NOMO-1 treated with dmso at 0.1 percent for 144 hours (cell line): Measurements from ENCODE around the gene GPR162.
A peak's percentile ranks its signal among the peaks of the same experiment; 100 is the strongest.

Experiments
- DNase-seq: peaks from one replicate; lab custom pipeline; 2025; ENCODE audit not compliant: unreplicated experiment; lab: John Stamatoyannopoulos, UW

Gene GPR162

GRCh38 chr12:6821591-6822425 lies at the start of gene GPR162:
GPR162 (plus strand) TSS chr12:6821821; CDS start chr12:6823899, 2,078 bp downstream.
- DNase-seq, result peak; percentile 63

- no peak for DNase-seq
Observed at GRCh38 chr12:6772331-6772695, 49.3 kb upstream of the GPR162 start, which contains the start of gene LAG3. LAG3 (plus strand) TSS chr12:6772520; CDS start chr12:6772853, 333 bp downstream.

GRCh38 chr12:6772726-6773589 lies 48.7 kb upstream of the GPR162 start:
- no peak for DNase-seq

- no peak for DNase-seq
Observed at GRCh38 chr12:6773590-6774351, 47.9 kb upstream of the GPR162 start.

GRCh38 chr12:6774499-6775062 lies 47.0 kb upstream of the GPR162 start:
- no peak for DNase-seq

- DNase-seq, result no peak
Observed at GRCh38 chr12:6775185-6776174, 46.1 kb upstream of the GPR162 start.

- no peak for DNase-seq
Observed at GRCh38 chr12:6777386-6777785, 44.2 kb upstream of the GPR162 start.

- no peak for DNase-seq
Observed at GRCh38 chr12:6778217-6778573, 43.4 kb upstream of the GPR162 start.

- DNase-seq, result peak; percentile 84
Observed at GRCh38 chr12:6778574-6779550, 42.8 kb upstream of the GPR162 start.

GRCh38 chr12:6779708-6780432 lies 41.8 kb upstream of the GPR162 start:
- DNase-seq, result no peak

- no peak for DNase-seq
Observed at GRCh38 chr12:6780573-6780972, 41.0 kb upstream of the GPR162 start.

- DNase-seq, result no peak
Observed at GRCh38 chr12:6782119-6782518, 39.5 kb upstream of the GPR162 start.

GRCh38 chr12:6782850-6783566 lies 38.6 kb upstream of the GPR162 start:
- DNase-seq, result no peak

GRCh38 chr12:6783828-6784227 lies 37.8 kb upstream of the GPR162 start:
- DNase-seq, result no peak

- no peak for DNase-seq
Observed at GRCh38 chr12:6784296-6784695, 37.3 kb upstream of the GPR162 start.

- no peak for DNase-seq
Observed at GRCh38 chr12:6784761-6785160, 36.9 kb upstream of the GPR162 start.

- DNase-seq, result no peak
Observed at GRCh38 chr12:6786416-6787094, 35.1 kb upstream of the GPR162 start.
